LNCAP (cell line): ENCODE data around the gene CST3.

Source experiments
- TF ChIP-seq, protein P1 (sequence below): fragments of 450-650 bp; IDR thresholded peaks from 2 replicates; pipeline ENCODE4 v1.5.1; 2017; ENCODE audit warnings: mild to moderate bottlenecking

The CST3 gene

DNA sequence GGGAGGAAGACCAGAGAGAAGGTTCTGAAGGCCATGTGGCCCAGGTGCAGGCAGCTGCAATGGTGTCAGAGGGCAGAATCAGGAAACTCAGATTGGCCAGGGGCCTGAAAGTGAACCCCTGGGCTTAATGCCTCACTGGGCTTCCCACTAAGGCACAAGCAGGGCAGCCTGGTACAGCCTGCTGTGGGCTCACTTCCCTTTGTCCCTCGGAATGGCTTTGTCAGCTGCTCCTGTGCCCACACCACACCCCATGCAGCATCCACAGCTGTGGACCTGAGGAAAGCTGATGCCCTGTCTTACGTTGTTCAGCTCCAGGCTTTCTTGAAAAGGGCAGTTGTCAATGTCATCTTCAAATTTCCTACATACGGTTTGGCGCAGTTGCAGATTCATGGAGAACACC is 34.4 kb downstream of the CST3 start:
- TF ChIP-seq, protein P1, sequence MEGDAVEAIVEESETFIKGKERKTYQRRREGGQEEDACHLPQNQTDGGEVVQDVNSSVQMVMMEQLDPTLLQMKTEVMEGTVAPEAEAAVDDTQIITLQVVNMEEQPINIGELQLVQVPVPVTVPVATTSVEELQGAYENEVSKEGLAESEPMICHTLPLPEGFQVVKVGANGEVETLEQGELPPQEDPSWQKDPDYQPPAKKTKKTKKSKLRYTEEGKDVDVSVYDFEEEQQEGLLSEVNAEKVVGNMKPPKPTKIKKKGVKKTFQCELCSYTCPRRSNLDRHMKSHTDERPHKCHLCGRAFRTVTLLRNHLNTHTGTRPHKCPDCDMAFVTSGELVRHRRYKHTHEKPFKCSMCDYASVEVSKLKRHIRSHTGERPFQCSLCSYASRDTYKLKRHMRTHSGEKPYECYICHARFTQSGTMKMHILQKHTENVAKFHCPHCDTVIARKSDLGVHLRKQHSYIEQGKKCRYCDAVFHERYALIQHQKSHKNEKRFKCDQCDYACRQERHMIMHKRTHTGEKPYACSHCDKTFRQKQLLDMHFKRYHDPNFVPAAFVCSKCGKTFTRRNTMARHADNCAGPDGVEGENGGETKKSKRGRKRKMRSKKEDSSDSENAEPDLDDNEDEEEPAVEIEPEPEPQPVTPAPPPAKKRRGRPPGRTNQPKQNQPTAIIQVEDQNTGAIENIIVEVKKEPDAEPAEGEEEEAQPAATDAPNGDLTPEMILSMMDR, result no peak

- TF ChIP-seq, protein P1, result no peak
Observed at GRCh38 chr20:23602699-23603098, 35.1 kb downstream of the CST3 start.

DNA sequence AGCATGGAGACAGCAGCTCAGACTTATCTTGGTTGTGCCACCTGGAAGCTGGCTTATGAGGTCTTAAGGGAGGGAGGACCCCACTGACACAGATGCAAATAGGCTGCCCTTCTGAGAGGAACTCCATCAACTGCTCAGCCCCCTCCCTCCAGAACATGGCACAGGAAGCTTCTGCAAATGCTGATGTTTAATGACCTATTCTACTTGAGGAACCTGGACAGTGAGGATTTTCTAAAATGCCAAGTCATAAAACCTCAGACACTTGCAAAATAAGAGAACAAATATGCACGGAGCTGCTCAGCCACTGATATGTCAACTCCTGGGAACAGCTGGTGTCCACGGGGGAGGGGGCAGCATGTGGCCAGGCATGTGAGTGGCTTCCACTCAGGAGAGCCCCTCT is 35.5 kb downstream of the CST3 start:
- TF ChIP-seq, protein P1, result no peak

- TF ChIP-seq, protein P1, result no peak
Observed at GRCh38 chr20:23601715-23602114, 36.0 kb downstream of the CST3 start.

GRCh38 chr20:23598481-23598880 is 39.3 kb downstream of the CST3 start:
- TF ChIP-seq, protein P1, result no peak

GRCh38 chr20:23596579-23597250 is 41.0 kb downstream of the CST3 start:
- TF ChIP-seq, protein P1, result no peak

GRCh38 chr20:23595941-23596340 is 41.8 kb downstream of the CST3 start:
- TF ChIP-seq, protein P1, result no peak
